Measurements from ENCODE around the gene SLC22A31. TPM values are rescaled to one million over a fixed set of nuclear protein-coding genes. Genes with fewer than 3 reads are reported as not detected.

Gene SLC22A31
- total and polyA plus RNA-seq, 12 donors = 0.20 to 0.36 TPM; not detected in 10

GRCh38 chr16:89174055-89174827, 26.1 kb downstream of the SLC22A31 start:
- no peak for TF ChIP-seq CTCF (IDR thresholded peaks at IDR 0.05)
- ATAC-seq (no peak), DNase-seq (no peak)
- WGBS, 2 donors = 76% methylated on average over 23 of the region's 23 CpGs
- Histone ChIP-seq H3K4me3 (no peak overlapping the region), H3K27me3 (peaks cover 12 to 71% (median 56%) of the 10 kb centered on the region in 7 donors), H3K36me3 (no peaks in the 10 kb centered on the region), H3K27ac (no peak overlapping the region), H3K4me1 (peaks cover 0 to 16% (median 9%) of the 10 kb centered on the region in 9 donors), H3K9me3 (no peaks in the 10 kb centered on the region)
- intact Hi-C loops (cut with DNase I) = loop anchor here in 3 of 10 donors (5.0 to 10.0 kb wide), 3 partner anchors 357 to 362 kb away; partner anchors contain the start of gene APRT (in 2 of the 3)

GRCh38 chr16:89173174-89173921, 27.0 kb downstream of the SLC22A31 start:
- TF ChIP-seq CTCF (IDR thresholded peaks at IDR 0.05) = no peak
- H3K27ac ChIP-seq = no peak overlapping the region
- WGBS, 2 donors = 64 to 77% methylated on average over 11 of the region's 11 CpGs
- ATAC-seq (no peak), DNase-seq (no peak)
- H3K9me3 ChIP-seq = no peaks in the 10 kb centered on the region
- no peaks in the 10 kb centered on the region for H3K36me3 ChIP-seq
- H3K4me3 ChIP-seq = no peak overlapping the region
- intact Hi-C loops (cut with DNase I) = loop anchor here in 3 of 10 donors (5.0 to 10.0 kb wide), 3 partner anchors 356 to 361 kb away; partner anchors contain the start of gene APRT (in 2 of the 3)
- peaks cover 18 to 73% (median 58%) of the 10 kb centered on the region in 7 donors for H3K27me3 ChIP-seq
- H3K4me1 ChIP-seq = peaks cover 0 to 16% (median 9%) of the 10 kb centered on the region in 9 donors

GRCh38 chr16:89172528-89173173, 27.7 kb downstream of the SLC22A31 start:
- Histone ChIP-seq H3K9me3 (no peaks in the 10 kb centered on the region), H3K4me1 (peaks cover 0 to 16% (median 11%) of the 10 kb centered on the region in 9 donors), H3K27me3 (peaks cover 14 to 73% (median 58%) of the 10 kb centered on the region in 7 donors), H3K4me3 (no peak overlapping the region), H3K36me3 (no peaks in the 10 kb centered on the region), H3K27ac (no peak overlapping the region)
- no peak for TF ChIP-seq CTCF (IDR thresholded peaks at IDR 0.05)
- intact Hi-C loops (cut with DNase I) = loop anchor here in 3 of 10 donors (5.0 to 10.0 kb wide), 3 partner anchors 355 to 360 kb away; partner anchors contain the start of gene APRT (in 2 of the 3)
- DNase-seq = no peak
- ATAC-seq = no peak
- WGBS, 2 donors = 55 to 56% methylated on average over 13 of the region's 13 CpGs

GRCh38 chr16:89172171-89172527, 28.2 kb downstream of the SLC22A31 start:
- intact Hi-C loops (cut with DNase I) = loop anchor here in 3 of 10 donors (5.0 to 10.0 kb wide), 3 partner anchors 355 to 360 kb away; partner anchors contain the start of gene APRT (in 2 of the 3)
- Histone ChIP-seq H3K36me3 (no peaks in the 10 kb centered on the region), H3K4me1 (peaks cover 0 to 21% (median 16%) of the 10 kb centered on the region in 9 donors), H3K9me3 (no peaks in the 10 kb centered on the region), H3K27ac (no peak overlapping the region), H3K4me3 (no peak overlapping the region), H3K27me3 (peaks cover 14 to 73% (median 59%) of the 10 kb centered on the region in 7 donors)
- DNase-seq (no peak), ATAC-seq (no peak)
- 77 to 88% methylated on average over 11 of the region's 11 CpGs for WGBS, 2 donors
- no peak for TF ChIP-seq CTCF (IDR thresholded peaks at IDR 0.05)
